HG03342 (cell line): ENCODE measurements around the gene KANTR.

Experiments used
- ATAC-seq: cut with Tn5 transposase; IDR thresholded peaks from one replicate; pipeline ENCODE4 v1.9.1; 2021; ENCODE audit warnings: mild to moderate bottlenecking, moderate library complexity; ENCODE audit not compliant: unreplicated experiment

The KANTR gene

DNA sequence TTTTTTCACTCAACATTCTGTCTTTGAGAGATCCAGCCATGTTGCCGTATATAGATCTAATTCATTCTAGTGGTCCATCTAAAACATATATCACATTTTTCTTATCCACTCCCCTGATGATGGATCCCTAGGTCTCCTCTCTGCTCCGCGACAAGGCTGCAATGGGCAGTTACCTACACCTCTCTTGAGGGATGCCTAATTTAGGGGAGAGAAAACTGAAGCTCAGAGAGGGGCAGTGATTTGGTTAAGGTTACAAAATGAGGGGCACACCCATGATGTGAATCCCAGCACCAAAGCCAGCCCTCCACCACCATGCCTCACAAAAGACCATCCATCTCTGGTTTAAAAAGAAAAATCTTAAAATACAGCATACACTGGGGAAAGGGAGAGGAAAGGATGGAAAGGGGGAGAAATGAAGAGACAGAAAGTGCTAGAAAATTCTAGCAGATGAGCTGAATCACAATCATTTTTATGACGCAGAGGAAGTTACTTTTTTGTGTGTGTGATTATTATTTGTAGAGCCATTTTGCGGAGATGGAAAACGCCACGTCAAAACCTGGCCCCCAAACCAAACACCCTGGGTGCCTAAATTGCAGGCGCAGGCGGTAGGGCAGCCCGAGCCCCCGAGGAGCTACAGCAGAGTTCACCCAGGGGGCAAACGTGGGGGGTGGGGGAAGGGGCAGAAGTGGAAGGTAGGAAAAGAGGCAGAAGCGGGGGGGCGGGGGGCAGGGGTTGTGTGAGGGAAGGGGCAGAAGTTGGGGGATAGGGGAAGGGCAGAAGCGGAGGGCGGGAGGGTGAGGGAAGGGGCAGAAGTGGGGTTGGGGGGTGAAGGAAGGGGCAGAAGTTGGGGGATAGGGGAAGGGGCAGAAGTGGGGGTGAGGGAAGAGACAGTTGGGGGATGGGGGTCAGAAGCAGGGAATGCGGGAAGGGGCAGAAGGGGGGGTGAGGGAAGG is 13.0 kb upstream of the KANTR start:
- ATAC-seq = no peak

DNA sequence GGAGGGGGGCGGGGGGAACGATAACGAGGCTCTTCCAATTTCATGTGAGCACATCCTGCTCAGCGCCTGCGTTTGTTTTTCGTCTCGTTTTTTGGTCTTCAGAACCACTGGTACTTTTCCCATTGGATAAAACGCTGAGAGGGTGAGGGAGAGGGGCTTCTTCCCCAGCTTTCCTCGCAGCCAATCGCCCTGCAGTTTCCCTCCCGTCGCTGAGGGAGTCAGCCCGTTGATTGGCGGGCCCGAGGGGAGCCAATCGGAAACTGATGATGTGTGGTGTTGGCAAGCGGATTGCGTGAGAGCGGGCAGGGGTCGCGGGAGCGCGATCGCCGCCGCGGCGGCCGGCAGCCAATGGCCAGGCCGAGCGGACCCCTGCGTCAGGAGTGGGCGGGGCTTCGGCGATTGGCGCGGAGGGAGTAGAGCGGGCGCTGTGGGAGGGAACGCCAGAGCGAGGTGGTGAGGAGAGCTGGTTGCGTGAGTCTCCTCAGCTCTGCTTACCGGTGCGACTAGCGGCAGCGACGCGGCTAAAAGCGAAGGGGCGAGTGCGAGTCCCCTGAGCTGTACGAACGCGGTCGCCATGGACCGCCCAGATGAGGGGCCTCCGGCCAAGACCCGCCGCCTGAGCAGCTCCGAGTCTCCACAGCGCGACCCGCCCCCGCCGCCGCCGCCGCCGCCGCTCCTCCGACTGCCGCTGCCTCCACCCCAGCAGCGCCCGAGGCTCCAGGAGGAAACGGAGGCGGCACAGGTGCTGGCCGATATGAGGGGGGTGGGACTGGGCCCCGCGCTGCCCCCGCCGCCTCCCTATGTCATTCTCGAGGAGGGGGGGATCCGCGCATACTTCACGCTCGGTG is 11.8 kb upstream of the KANTR start, which contains the start of gene TSPYL2:
Gene TSPYL2, plus strand, starts transcription at position 443 of the 848 bp plus-strand sequence. Its CDS starts 132 bp downstream, at position 575.
- ATAC-seq = peak; percentile 93

DNA sequence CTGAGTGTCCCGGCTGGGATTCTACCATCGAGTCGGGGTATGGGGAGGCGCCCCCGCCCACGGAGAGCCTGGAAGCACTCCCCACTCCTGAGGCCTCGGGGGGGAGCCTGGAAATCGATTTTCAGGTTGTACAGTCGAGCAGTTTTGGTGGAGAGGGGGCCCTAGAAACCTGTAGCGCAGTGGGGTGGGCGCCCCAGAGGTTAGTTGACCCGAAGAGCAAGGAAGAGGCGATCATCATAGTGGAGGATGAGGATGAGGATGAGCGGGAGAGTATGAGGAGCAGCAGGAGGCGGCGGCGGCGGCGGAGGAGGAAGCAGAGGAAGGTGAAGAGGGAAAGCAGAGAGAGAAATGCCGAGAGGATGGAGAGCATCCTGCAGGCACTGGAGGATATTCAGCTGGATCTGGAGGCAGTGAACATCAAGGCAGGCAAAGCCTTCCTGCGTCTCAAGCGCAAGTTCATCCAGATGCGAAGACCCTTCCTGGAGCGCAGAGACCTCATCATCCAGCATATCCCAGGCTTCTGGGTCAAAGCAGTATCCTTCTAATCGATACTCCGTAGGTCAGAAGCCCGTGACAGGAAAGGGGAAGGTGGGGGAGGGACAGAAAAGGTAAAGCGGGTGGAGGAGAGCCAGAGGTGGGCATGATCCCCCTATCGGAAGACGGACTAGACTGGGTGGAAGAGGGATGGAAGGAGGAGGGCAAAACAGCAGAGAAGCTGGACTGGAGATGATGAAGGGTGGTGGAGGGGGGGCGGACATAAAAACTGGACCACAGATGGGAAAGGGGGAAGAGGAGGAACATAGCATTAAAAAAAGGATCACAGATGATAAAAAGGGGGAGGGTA is 10.9 kb upstream of the KANTR start:
- ATAC-seq = no peak

DNA sequence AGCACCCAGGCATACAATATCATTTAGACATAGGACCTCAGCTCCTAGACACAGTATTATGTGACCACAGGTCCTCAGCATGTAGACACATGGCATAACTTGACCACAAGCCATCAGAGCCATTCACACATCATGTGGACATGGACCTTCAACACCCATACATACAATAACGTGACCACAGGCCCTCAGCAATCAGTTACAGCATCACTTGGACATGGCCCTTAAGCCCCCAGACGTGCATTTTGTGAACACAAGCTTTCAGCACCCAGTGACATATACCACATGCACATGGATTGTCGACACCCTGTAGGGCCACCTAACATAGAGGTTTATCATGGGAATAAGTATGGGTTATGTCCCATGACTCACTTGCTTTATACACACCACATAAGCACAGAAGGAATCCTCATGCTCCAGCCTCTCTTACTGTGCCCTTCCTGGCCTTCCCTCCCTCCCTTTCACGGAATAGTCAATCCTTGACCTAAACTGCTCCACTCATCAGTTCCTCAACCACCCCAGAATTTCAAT is 9.8 kb upstream of the KANTR start:
- no peak for ATAC-seq

DNA sequence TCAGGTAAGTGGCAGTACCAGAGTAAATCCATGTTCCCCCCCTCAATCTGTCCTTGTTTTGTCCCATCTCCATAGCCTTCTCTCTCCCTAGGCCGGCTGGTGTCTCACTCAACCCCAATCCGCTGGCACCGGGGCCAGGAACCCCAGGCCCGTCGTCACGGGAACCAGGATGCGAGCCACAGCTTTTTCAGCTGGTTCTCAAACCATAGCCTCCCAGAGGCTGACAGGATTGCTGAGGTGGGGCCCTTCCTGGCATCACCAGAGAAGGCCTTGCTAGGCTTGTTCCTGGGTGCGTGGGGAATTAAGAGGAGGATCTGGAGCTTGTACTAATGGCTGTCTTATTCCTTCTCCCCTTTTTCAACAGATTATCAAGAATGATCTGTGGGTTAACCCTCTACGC is 9.1 kb upstream of the KANTR start:
- ATAC-seq = no peak

DNA sequence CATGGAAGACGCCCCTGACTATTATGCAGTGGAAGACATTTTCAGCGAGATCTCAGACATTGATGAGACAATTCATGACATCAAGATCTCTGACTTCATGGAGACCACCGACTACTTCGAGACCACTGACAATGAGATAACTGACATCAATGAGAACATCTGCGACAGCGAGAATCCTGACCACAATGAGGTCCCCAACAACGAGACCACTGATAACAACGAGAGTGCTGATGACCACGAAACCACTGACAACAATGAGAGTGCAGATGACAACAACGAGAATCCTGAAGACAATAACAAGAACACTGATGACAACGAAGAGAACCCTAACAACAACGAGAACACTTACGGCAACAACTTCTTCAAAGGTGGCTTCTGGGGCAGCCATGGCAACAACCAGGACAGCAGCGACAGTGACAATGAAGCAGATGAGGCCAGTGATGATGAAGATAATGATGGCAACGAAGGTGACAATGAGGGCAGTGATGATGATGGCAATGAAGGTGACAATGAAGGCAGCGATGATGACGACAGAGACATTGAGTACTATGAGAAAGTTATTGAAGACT is 8.2 kb upstream of the KANTR start:
- no peak for ATAC-seq

DNA sequence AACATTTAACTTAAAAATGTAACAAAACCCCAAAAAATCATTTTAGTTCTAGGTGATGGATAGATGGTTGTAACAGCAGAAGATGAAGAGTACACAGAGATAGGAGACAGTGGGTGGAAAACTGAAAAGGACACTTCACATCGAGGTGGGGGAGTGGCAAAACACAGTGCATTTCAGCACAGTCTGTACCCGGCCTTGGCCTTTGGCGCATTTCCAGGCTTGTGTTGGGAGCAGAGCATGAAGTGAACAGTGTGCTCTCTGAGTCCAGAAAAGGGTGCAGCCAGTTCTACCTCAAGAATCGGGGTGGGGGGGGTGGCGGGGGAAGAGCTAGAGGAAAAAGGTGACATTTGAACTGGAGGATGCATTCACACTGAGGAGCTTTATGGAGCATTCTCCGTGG is 7.5 kb upstream of the KANTR start:
- no peak for ATAC-seq

DNA sequence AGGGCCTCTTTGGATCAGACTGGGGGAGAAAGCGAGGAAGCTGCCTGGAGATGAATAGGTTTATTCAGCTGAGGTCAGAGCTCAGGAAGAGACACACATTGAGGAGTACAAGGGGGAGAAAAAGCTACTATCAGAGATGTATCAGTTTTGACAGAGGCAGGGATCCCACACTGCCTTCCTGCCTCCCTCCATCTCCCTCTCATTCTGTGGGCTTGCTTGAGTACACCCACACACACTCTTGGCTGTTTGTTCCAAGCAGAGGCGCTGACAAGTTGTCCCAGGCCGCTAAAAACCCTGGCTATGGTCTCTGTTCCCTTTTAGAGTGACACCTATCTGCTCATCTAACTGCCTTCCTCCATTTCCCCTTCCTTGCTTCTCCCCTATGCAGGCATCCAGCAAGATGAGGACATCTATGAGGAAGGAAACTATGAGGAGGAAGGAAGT is 6.5 kb upstream of the KANTR start:
- no peak for ATAC-seq

DNA sequence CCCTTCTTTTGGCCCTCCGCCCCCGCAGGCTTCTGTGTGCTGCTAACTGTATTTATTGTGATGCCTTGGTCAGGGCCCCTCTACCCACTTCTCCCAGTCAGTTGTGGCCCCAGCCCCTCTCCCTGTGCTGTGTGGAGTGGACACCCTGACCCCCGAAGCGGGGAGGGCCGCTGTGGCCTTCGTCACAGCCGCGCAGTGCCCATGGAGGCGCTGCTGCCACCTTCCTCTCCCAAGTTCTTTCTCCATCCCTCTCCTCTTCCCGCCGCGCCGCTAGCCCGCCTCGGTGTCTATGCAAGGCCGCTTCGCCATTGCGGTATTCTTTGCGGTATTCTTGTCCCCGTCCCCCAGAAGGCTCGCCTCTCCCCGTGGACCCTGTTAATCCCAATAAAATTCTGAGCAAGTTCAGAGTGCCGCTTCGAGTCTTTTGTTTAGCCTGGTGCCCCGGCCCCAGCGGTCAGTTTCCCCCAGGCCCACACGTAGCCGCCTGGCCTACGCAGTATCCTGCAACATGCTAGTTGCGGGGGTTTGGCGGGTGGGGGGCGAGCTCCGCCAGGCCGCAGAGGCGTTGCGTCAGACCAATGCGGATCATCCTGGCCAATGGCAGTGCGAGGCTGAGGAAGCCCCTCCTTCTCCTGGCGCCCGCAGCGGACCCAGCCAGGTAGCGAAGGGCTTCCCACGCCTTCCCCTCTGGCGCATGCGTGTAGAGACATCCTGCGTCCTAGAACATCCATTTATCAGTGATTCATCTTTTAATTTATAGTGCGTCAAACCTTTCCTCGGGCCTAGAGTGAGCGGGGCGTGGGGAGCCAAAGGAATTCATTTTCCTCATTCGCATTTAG is 5.6 kb upstream of the KANTR start:
- ATAC-seq = peak; percentile 38

DNA sequence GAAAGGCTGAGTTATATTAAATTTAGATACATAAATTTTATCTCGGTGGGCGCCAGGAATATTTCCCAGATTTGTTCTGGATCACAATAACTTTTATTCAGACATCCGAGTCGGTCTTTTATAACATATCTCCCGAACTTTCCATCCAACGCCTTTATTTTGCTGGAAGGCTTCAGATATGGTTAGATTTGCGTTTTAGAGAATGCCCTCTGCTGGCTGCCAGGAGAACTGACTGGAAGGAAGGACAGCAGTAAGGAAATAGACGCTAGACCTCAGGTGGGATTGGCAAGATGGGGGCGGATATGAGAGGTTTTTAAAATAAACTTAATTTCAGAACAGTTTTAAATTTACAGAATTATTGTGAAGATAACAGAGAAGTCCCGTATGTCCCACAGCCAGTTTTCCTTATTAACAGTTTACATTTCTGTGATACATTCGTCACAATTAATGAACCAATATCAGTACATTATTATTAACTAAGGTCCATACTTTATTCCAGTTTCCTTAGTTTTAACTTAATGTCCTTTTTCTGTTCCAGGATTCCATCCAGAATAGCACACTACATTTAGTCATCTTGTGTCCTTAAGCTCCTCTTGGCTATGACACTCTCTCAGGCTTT is 4.6 kb upstream of the KANTR start:
- no peak for ATAC-seq

DNA sequence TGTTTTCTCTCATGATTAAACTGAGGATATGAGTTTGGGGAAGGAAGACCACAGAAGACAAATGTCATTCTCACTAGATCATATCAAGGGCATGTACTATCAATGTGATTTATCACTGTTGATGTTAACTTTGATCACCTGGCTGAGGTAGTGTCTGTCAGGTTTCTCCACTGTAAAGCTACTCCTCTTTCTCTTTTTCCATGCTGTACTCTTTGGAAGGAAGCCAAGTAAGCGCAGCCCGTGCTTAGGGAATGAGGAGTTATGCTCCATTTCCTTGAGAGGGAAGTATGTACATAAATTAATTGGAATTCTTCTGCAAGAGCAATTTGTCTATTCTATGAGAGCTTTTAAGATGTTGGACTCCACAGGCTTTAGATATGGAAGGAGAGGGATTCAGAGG is 4.0 kb upstream of the KANTR start:
- ATAC-seq = no peak

DNA sequence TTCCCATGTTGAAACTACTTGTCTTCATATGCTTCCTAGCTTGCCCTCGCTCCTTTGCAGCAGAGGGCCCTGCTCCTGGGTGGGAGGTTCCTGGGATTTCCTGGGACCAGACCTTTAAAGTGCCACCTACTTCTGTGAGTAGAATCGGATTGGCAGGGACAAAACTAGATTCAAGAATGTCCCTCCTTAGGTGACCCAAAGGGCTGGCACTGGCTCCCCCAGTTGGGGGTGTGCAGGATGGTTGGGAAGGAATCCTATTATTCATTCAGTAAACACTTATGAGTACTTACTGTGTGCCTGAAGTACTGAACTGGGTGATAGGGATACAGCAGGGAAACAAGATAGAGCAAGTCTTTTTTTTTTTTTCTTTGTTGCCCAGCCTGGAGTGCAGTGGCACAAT is 2.6 kb upstream of the KANTR start:
- ATAC-seq = no peak

DNA sequence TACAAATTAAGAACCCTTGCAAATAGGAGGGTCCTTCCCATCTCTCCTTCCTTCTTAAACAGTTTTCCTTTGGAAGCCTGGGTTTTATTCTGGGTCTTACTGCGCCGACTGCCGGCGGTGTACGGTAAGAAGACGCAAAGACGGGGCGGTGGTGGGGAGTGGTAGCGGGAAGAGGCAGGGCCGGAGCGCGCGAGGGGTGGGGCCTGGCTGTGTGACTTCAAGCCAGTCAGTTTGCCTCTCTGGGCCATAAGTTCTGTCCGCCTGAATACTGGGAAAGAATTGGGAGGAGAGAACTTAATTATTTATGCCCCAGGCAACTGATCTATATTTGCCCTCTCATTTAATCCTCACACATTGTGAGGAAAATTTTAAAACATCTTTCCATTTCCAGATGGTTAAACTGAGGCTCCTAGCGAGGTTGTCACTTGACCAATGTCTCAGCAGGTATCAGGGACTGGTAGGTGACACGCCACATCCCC is 726 bp upstream of the KANTR start:
- peak; percentile 52 for ATAC-seq

DNA sequence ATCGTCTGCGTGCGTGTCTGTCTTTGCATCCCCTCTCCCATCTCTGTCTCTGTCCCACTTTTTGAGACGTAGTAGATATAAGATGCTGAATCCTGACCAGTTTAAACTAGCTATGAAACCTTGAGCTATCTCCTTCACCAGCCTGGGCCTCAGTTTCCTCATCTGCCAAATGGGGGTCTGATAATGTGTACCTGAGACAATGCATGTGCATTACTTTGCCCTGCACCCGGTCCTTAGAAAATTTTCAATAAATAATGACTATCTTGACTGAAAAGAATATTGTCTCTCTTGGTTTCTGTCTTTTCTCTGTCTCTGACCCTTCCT is 602 bp downstream of the KANTR start:
- no peak for ATAC-seq

DNA sequence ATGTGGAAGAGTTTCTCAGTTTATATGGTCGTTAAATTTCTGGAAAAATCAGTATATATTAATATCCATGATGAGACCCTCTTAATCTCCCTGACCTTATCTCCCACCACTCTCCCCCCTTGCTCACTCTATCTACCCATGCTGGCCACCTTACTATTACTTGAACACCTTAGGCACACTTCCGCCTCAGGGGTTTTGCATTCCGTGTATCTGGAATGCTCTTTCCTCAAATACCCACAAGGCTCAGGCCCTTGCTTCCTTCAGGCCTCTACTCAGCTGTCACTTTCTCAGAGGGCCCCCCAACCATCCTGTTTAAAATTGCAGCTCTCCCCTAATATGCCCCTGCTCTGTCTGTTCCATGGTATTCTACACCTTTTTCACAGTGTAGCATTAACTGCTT is 1.9 kb downstream of the KANTR start:
- no peak for ATAC-seq

DNA sequence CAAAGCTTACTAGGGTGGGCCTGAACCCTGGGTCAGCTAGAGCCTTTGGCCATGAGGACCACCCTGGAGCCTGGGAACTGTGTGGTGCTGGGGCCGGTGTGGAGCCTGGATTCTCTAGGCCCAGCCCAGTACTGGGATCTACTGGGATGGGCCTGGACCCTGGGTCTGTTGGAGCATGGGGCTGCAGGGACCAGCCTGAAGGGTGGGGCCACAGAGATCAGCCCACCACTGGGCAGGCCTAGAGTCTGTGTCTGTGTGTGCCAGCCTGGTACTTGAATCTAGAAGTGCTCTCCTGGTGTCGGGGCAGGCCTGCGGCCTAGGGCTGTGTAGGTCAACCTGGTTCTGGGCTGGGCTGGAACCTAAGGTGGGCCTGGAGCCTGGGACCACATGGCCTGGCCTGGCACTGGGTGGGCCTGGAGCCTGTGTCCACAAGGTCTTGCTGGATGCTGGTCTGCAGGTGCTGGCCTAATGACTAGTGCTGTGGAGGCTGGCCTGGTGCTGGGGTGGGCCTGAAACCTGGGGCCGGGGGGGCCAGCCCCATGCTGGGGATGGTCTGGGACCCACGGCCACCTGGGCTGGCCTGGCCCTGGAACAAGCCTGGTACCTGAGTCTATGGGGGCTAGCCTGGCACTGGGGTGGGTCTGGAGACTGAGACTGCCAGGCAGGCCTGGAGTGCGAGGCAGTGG is 21.1 kb downstream of the KANTR start:
- no peak for ATAC-seq

DNA sequence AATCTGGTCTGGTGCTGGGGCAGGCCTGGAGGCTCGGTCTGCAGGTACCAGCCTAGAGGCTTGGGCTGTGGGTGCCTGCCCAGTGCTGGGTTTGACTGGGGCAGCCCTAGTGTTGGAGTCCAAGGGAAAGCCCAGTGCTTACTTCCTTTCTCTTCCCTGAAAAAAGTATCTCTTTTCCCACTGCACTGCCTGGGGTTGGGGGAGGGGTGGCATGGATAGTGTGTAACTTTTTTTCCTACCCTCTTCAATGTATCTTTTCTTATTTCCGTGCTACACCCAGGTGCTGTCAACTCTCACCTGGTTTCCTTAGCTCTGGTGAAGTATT is 21.6 kb downstream of the KANTR start:
- no peak for ATAC-seq

DNA sequence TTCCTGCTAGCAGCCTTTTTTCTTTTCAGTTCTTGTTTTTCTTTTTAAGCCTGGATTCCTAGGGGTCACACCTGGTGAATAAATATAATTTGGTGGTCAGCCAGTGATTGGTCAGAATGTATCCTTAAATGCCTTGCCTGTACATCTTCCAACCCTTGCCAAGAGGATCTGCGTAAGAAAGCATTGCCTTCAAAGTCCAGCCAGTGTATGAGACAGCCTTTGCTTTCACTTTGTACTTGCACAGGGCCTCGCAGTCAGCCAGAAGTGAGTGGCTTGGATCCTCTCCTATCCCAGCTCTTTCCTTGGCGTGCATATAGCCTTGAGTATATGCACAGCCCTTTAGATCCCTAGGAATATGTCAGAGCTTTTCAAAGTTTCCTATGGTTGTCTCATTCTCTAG is 22.2 kb downstream of the KANTR start:
- no peak for ATAC-seq

DNA sequence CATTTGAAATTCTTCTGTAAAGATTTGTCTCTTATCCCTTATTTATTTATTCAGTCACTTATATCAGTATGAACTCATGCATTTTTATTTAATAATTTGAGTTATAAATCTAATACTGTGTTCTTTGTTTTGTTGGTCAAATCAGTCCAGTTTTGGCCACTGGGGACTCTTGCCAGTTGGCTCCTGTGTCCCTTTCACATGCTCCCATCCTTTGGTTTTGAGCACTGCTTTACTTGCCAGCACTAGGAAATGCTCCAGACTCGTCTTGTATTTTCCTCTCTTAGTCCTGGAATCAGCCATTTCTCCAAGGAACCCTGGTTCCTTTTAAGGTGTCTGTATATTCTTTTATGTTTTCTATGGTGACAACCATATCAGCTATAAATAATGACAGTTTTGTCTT is 28.1 kb downstream of the KANTR start:
- ATAC-seq = no peak
